ENCODE data around the gene SBNO2.

GRCh38 chr19:1134431-1134830 is 39.6 kb downstream of the SBNO2 start:
- TF ChIP-seq CTCF (IDR thresholded peaks at IDR 0.05 in 8 of 11, conservative IDR thresholded peaks at IDR 0.05 in 3 of 11) (no peak), POLR2AphosphoS5 (IDR thresholded peaks at IDR 0.05) (no peak), POLR2A (IDR thresholded peaks at IDR 0.05) (no peak)

All from spleen (tissue), 7 donors.